Kidney glomerular epithelial cell (primary cell): ENCODE data around the gene ST3GAL2.
"Not testable (repeated sequence)": the region's sequence is repeated elsewhere in the genome, so short reads cannot be mapped to it uniquely, and the experiment has no call there.

Source experiments
- DNase-seq: peaks from one replicate; lab custom pipeline; 2025; lab: John Stamatoyannopoulos, UW

The ST3GAL2 gene

GRCh38 chr16:70467608-70468007, 28.7 kb upstream of the ST3GAL2 start:
- DNase-seq: no peak

GRCh38 chr16:70467113-70467512, 28.2 kb upstream of the ST3GAL2 start:
- no peak for DNase-seq

DNA sequence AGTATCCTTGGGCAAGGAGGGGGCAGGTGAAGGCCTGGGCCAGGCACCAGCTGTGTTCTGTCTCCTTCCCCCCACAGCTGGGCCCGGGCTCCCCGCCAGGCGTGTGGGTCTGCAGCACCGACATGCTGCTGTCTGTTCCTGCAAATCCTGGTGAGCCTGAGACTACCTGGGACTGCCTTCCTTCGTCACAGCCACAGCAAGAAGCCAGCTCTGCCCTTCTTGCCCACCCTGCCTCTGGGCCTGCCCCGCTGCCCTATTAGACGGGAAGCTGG, 27.8 kb upstream of the ST3GAL2 start:
- no peak for DNase-seq

DNA sequence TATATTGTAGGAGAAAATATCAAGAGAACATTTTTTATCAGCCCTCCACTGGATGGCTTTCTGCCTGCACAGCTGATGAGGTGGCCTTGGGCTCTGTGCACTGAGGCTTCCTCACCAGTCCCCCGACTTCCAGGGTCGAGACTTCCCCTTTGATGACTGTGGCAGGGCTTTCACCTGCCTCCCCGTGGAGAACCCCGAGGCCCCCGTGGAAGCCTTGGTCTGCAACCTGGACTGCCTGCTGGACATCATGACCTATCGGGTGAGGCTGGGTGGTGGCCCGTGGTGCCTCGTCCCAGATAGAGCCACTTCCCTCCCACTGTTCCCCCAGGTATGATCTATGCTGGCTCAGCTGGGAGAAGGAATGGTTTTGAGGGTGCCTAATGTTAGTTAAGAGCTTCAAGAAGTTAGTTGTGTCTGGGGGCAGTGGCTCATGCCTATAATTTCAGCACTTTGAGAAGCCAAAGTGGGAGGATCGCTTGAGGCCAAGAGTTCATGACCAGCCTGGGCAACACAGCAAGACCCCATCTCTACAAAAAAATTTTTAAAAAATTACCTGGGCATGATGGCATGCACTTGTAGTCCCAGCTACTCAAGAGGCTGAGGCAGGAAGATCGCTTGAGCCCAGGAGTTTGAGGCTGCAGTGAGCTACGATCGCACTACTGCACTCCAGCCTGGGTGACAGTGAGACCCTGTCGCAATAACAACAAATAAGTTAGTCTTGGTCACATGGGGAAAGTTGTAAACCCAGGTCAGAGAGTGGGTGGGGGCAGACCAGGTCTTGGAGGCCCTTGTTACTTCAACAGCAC, 27.3 kb upstream of the ST3GAL2 start:
- DNase-seq: no peak

DNA sequence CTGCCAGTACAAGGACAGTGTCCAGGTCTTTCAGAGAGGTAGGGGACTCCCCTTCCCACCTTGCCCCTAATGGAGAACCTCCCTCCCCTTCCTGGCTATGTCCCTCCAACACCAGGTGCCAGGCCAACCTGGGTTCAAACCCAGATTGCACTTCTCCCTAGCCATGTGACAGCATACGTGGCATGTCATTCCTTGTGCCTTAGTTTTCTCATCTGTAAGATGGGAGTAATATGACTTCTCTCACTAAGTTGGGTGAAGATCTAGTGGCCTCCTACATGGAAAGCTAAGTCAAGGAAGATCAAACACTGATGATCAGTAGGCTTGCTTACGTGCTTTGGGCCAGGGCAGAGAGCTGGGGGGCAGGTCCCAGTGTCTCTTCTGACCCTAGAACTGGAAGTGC, 24.3 kb upstream of the ST3GAL2 start:
- no peak for DNase-seq

DNA sequence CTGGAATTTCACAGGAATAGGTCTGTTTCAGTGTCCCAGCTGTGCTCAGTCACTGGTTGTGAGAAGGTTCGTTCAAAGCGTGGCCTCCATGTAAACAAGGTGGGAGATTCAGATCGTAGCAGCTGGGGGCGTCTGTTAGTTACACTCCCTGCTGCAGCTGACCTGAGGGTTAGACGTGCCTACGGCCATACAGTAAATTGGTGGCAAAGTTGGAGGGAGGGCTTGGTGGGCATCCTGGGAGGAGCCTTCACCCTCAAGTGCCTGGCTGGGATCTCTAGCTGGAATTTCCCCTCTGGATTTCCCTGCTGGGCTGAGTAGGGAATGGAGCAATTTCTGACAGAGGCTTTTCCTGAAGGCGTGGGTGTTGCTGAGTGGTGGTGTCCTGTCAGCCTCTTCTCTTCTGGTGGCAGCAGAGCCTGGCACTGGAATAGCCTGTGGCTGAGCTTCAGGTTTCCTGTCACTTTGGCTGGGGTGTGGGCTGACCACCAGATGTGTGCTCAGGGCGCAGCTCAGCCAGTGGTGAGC, 21.9 kb upstream of the ST3GAL2 start:
- DNase-seq: peak; percentile 38

GRCh38 chr16:70457446-70458166, 18.7 kb upstream of the ST3GAL2 start:
- no peak for DNase-seq

- DNase-seq: no peak
These were observed 17.0 kb upstream of the ST3GAL2 start for GRCh38 chr16:70455910-70456309.

DNA sequence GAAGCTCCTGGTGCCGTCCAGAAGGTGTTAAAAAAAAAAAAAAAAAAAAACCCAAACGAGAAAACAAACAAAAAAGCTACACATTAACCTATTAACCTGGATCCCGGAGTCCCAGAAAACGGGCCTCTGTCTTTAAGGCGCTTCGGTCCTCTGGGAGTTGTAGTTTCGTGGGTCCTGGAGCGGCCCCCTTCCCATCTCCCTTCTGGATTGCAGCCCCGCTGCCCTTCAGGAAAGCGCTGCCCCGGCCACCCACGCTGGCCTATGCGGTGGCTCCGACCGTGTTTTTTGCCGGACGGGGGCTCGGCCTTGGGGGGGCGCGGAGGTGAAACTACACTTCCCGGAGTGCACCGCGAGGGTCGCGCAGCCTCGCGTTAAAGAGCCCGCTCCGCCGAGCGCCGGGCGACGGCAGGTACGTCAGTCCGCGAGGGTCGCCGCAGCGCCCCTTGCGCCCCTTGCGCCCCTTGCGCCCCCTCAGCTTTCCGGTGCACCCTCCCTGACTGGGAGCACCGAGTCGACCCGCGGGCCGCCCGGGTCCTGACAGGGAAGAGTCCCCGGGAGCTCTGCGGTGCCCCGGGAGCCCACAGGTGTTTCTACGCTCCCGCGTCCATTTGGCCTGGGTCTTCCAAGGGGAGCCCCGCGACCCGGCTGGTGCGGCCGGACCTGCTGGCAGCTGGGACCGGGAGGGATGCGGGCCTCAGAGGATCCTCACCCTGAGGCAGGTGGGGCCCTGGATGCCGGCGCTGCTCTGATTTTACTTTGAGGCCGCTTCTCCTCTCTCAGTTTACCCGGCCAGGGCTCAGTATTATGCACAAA, 15.5 kb upstream of the ST3GAL2 start, which contains the start of gene FCSK:
Gene FCSK, plus strand, starts transcription at position 374 of the 813 bp plus-strand sequence. CDS start 8,596 bp downstream, outside the sequence.
- peak; percentile 71 for DNase-seq

- DNase-seq: peak; percentile 71
These were observed 15.0 kb upstream of the ST3GAL2 start for GRCh38 chr16:70453892-70454221.

- DNase-seq: no peak
These were observed 14.4 kb upstream of the ST3GAL2 start for GRCh38 chr16:70453117-70453891.

- DNase-seq: not testable (repeated sequence)
These were observed 12.1 kb upstream of the ST3GAL2 start for GRCh38 chr16:70451004-70451340.

DNA sequence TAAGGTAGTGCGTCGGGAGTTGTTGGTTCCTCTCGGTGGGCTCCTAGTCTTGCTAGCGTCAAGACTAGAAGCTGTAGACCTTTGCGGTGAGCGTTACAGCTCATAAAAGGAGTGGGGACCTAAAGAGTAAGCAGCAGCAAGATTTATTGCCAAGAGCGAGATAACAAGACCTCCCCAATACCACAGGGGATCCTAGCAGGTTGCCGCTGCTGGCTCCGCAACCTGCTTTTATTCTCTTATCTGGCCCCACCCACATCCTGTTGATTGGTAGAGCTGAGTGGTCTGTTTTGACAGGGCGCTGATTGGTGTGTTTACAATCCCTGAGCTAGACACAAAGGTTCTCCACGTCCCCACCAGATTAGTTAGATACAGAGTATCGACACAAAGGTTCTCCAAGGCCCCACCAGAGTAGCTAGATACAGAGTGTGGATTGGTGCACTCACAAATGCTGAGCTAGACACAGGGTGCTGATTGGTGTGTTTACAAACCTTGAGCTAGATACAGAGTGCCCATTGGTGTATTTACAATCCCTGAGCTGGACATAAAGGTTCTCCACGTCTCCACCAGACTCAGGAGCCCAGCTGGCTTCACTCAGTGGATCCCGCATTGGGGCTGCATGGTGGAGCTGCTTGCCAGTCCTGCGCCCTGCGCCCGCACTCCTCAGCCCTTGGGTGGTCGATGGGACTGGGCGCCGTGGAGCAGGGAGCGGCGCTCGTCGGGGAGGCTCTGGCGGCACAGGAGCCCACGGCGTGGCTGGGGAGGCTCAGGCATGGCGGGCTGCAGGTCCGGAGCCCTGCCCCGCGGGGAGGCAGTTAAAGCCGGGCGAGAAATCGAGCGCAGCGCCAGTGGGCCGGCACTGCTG, 11.5 kb upstream of the ST3GAL2 start:
- DNase-seq: not testable (repeated sequence)

- DNase-seq: no peak
These were observed 9.2 kb upstream of the ST3GAL2 start for GRCh38 chr16:70448075-70448474.

DNA sequence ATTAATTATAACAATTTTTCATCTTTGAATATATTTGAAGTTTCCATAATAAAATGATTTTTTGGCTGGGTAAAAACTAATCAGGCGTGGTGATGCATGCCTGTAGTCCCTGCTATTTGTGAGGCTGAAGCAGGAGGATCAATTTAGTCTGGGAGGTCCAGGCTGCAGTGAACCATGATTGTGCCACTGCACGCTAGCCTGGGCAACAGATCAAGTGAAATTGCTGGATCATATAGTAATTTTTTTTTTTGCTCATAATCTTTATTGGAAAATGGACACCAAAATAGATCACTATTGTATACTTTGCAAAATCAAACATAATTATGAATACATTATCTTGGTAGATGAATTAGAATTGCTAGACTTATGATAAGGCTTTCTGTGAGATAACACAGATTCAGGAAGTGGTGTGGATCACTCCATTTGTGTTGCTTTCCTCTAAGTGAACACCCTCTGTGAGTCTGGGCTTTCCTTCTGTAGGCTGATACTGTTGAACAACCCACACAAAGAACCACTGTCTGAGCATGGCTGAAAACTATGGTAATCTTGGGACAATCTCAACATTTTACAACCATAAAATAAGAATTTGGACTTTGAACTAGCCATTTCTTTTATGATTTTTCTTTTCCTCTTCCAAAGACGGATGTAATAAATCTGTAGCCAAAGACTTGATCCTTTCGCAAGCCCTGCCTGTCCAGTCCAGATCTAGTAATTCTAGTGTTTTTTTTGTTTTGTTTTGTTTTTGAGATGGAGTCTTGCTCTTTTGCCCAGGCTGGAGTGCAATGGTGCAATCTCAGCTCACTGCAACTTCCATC, 5.6 kb upstream of the ST3GAL2 start:
- no peak for DNase-seq

- DNase-seq: no peak
These were observed 3.4 kb upstream of the ST3GAL2 start for GRCh38 chr16:70442344-70442743.

GRCh38 chr16:70441406-70441990, 2.6 kb upstream of the ST3GAL2 start:
- DNase-seq: no peak

DNA sequence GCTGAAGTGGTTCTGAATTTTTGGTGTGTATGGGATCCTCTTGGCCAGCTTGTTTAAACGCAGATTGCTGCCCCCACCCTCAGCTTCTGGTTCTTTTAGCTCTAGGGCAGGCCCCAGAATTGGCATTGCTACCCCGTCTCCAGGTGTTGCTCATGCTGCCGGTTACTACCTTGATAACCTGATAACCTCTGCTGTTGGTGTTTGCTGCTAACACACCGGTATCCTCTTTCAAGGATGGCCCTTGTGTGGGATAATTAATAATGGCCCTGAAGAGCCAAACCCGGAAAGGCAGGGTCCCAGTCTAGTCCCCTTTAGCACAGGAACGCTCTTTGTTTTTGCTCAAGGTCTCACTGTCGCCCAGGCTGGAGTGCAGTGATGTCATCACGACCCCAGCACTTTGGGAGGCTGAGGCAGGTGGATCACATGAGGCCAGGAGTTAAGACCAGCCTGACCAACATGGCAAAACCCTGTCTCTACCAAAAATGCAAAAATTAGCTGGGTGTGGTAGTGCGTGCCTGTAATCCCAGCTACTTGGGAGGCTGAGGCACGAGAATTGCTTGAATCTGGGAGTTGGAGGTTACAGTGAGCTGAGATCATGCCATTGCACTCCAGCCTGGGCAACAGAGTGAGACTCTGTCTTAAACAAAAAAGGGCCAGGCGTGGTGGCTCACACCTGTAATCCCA, 1.3 kb upstream of the ST3GAL2 start:
- no peak for DNase-seq

- DNase-seq: no peak
These were observed 323 bp downstream of the ST3GAL2 start for GRCh38 chr16:70438585-70438968.
